Measurements from ENCODE around the gene NFATC2IP.

NFATC2IP gene

GRCh38 chr16:28950648-28951409, at the start of gene NFATC2IP:
Gene NFATC2IP, plus strand, starts transcription at chr16:28950937. Its CDS starts 75 bp downstream, at chr16:28951012.
- peak; percentile 100 for DNase-seq

GRCh38 chr16:28901862-28902261, 48.9 kb upstream of the NFATC2IP start:
- DNase-seq: no peak

- no peak for DNase-seq
Observed at GRCh38 chr16:28902909-28903308, 47.8 kb upstream of the NFATC2IP start.

GRCh38 chr16:28903344-28904042, 47.2 kb upstream of the NFATC2IP start:
- DNase-seq: no peak

GRCh38 chr16:28904363-28904762, 46.4 kb upstream of the NFATC2IP start:
- no peak for DNase-seq

- no peak for DNase-seq
Observed at GRCh38 chr16:28904828-28905227, 45.9 kb upstream of the NFATC2IP start.

- no peak for DNase-seq
Observed at GRCh38 chr16:28905229-28905754, 45.4 kb upstream of the NFATC2IP start.

- DNase-seq: no peak
Observed at GRCh38 chr16:28905800-28906372, 44.9 kb upstream of the NFATC2IP start.

GRCh38 chr16:28910086-28911031, 40.4 kb upstream of the NFATC2IP start:
- peak; percentile 16 for DNase-seq

GRCh38 chr16:28912558-28912957, 38.2 kb upstream of the NFATC2IP start:
- no peak for DNase-seq

- DNase-seq: no peak
Observed at GRCh38 chr16:28913946-28914724, 36.6 kb upstream of the NFATC2IP start.

GRCh38 chr16:28915181-28915580, 35.6 kb upstream of the NFATC2IP start:
- no peak for DNase-seq

- DNase-seq: no peak
Observed at GRCh38 chr16:28917095-28917494, 33.6 kb upstream of the NFATC2IP start.

- no peak for DNase-seq
Observed at GRCh38 chr16:28918698-28919097, 32.0 kb upstream of the NFATC2IP start.

- no peak for DNase-seq
Observed at GRCh38 chr16:28923231-28923587, 27.5 kb upstream of the NFATC2IP start.

GRCh38 chr16:28923652-28924398, 26.9 kb upstream of the NFATC2IP start:
- DNase-seq: no peak

- no peak for DNase-seq
Observed at GRCh38 chr16:28924399-28924761, 26.4 kb upstream of the NFATC2IP start.

GRCh38 chr16:28924762-28925385, 25.9 kb upstream of the NFATC2IP start, which contains the start of gene RABEP2:
Gene RABEP2, minus strand, starts transcription at chr16:28925238. Its CDS starts 75 bp downstream, at chr16:28925163.
- DNase-seq: peak; percentile 99

GRCh38 chr16:28925386-28926228, 25.1 kb upstream of the NFATC2IP start:
- peak; percentile 89 for DNase-seq
